Measurements from ENCODE around the gene CNTNAP5.

CNTNAP5 gene

DNA sequence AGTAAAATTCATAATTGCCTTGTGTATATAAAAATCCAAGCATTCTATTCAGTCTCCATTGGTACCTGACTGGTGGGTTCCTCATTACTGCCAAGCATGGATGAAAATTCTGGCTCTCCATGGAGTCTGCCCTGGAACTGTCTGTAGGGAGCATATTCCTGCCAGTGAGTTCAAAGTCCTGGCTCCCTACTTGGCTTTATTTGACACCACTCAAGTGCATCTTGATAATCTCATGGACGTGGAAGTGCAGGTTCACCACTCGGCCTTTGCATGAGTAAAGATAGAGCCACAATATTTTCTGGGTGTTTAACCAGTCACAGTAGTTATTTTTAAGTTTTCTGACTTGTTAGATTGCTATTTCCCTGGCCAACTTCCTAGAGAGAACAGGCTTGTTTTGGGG, 63.5 kb downstream of the CNTNAP5 start:
- H3K4me3 ChIP-seq (ENCODE audit: low read depth, low read length): no peak overlapping the region
- H3K36me3 ChIP-seq: no peaks in the 10 kb centered on the region

DNA sequence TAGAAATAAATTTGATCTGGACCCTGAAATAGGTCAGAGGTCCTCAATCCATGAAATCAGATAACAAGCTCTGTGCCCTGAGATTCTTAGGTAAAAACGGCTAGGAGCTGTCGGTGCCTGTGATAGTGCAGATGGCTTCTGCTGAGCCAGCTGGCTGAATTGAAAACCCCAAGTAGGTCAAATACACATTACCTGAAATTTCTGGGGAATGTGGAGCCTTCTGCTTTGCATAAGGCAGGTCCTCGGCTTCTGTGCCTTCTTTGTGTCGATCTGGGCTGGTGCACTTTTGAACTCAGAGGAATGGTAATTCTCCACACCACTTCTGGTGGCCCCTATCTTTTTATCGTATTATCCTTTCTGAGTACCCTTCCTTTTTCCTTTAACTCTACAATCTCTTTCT, 66.6 kb downstream of the CNTNAP5 start:
- TF ChIP-seq, protein P1, sequence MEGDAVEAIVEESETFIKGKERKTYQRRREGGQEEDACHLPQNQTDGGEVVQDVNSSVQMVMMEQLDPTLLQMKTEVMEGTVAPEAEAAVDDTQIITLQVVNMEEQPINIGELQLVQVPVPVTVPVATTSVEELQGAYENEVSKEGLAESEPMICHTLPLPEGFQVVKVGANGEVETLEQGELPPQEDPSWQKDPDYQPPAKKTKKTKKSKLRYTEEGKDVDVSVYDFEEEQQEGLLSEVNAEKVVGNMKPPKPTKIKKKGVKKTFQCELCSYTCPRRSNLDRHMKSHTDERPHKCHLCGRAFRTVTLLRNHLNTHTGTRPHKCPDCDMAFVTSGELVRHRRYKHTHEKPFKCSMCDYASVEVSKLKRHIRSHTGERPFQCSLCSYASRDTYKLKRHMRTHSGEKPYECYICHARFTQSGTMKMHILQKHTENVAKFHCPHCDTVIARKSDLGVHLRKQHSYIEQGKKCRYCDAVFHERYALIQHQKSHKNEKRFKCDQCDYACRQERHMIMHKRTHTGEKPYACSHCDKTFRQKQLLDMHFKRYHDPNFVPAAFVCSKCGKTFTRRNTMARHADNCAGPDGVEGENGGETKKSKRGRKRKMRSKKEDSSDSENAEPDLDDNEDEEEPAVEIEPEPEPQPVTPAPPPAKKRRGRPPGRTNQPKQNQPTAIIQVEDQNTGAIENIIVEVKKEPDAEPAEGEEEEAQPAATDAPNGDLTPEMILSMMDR (IDR thresholded peaks at IDR 0.05; ENCODE audit: low read depth, low read length): no peak

More for the DNA sequence above, 63.5 kb downstream of the CNTNAP5 start:
- no peak for DNase-seq
- TF ChIP-seq, protein P1 (IDR thresholded peaks at IDR 0.05; ENCODE audit: low read depth, low read length): no peak
- H3K27me3 ChIP-seq (ENCODE audit: insufficient read depth, low read depth, severe bottlenecking): no peaks in the 10 kb centered on the region
- H3K9me3 ChIP-seq (ENCODE audit: severe bottlenecking): no peaks in the 10 kb centered on the region
- H3K27ac ChIP-seq: no peak overlapping the region

DNA sequence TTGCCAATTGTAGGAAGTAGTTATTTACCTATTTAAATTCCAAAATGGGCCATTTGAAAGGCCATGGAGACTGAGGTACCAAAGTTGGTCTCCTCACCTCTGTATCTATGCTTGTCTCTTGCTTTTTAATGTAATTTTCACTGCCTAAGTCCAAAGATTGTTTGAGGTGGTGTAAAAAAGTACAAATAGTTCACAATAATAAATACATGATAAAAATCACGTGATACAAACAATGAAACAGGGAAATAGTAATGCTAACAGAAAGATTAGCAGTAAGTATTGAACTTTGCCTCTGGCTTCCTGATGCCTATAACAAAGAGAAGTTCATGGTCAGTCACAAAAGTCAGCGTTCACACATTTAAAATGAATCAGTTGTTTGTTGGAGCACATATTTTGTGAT, 67.6 kb downstream of the CNTNAP5 start:
- TF ChIP-seq, protein P1 (IDR thresholded peaks at IDR 0.05; ENCODE audit: low read depth, low read length): no peak
- Histone ChIP-seq H3K27ac (no peak overlapping the region), H3K27me3 (ENCODE audit: insufficient read depth, low read depth, severe bottlenecking) (no peaks in the 10 kb centered on the region), H3K4me3 (ENCODE audit: low read depth, low read length) (no peak overlapping the region), H3K36me3 (no peaks in the 10 kb centered on the region), H3K9me3 (ENCODE audit: severe bottlenecking) (no peaks in the 10 kb centered on the region)
- DNase-seq: no peak

More for the DNA sequence above, 66.6 kb downstream of the CNTNAP5 start:
- Histone ChIP-seq H3K4me3 (ENCODE audit: low read depth, low read length) (no peak overlapping the region), H3K9me3 (ENCODE audit: severe bottlenecking) (no peaks in the 10 kb centered on the region), H3K36me3 (no peaks in the 10 kb centered on the region), H3K27ac (no peak overlapping the region), H3K27me3 (ENCODE audit: insufficient read depth, low read depth, severe bottlenecking) (no peaks in the 10 kb centered on the region)
- DNase-seq: no peak

DNA sequence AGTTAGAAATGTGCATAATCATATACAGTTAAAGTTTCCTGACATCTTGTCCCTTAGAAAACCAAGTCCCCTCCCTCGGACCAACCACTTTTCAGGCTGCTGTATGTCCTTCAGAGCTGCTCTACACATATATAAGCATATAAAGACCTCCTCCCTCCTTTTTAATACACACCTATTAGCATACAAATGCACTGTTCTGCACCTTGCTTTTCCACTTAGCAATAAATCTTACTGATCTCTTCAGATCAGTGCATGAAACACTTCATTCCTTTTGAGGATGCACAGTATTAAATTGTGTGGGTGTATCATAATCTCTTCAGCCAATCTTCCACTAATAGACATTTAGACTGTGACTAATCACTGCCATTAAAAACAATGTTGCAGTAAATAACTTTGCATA, 79.8 kb downstream of the CNTNAP5 start:
- TF ChIP-seq, protein P1 (IDR thresholded peaks at IDR 0.05; ENCODE audit: low read depth, low read length): no peak
- no peak for DNase-seq
- no peak overlapping the region for H3K27ac ChIP-seq
- H3K4me3 ChIP-seq (ENCODE audit: low read depth, low read length): no peak overlapping the region
- no peaks in the 10 kb centered on the region for H3K9me3 ChIP-seq (ENCODE audit: severe bottlenecking)
- H3K36me3 ChIP-seq: no peaks in the 10 kb centered on the region
- H3K27me3 ChIP-seq (ENCODE audit: insufficient read depth, low read depth, severe bottlenecking): no peaks in the 10 kb centered on the region

DNA sequence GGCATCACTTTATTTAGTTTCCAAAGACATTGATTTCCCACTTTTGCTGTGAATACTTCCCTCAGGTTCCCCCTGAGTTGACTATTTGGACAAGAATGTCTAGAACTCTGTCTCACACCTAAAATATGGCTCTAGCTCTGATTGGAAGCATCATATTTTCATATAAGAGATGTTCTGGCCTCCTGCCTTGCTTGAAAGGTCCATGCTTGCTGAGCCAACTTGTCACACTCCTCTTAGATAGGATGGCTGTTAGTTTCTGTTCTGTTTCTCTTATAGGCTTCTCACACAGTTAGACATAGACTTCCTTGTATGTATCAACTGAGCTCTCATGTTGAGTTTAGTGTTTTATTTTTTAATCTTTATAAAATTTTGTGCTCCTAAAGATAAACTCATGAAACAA, 87.1 kb downstream of the CNTNAP5 start:
- Histone ChIP-seq H3K4me3 (ENCODE audit: low read depth, low read length) (no peak overlapping the region), H3K36me3 (no peaks in the 10 kb centered on the region), H3K9me3 (ENCODE audit: severe bottlenecking) (no peaks in the 10 kb centered on the region), H3K27ac (no peak overlapping the region), H3K27me3 (ENCODE audit: insufficient read depth, low read depth, severe bottlenecking) (no peaks in the 10 kb centered on the region)
- TF ChIP-seq, protein P1 (IDR thresholded peaks at IDR 0.05; ENCODE audit: low read depth, low read length): no peak
- DNase-seq: no peak

DNA sequence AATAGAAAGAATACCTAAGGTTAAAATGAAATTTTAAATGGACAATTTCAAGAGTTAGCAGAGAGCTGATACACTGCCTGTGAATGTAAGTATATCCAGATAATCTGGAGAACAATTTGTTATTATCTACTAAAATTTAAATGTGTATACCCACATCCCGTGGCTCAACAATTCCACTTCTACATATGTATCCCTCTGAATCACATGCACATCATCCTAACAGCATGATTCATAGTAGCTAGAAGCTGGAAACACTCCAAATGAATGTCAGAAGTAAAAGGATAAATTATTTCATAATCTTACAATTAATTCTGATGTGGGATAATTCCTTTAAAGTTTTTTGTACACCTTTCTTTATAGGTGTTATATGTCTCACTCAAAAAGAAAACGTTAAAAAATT, 87.9 kb downstream of the CNTNAP5 start:
- no peaks in the 10 kb centered on the region for H3K9me3 ChIP-seq (ENCODE audit: severe bottlenecking)
- H3K27me3 ChIP-seq (ENCODE audit: insufficient read depth, low read depth, severe bottlenecking): no peaks in the 10 kb centered on the region
- TF ChIP-seq, protein P1 (IDR thresholded peaks at IDR 0.05; ENCODE audit: low read depth, low read length): no peak
- no peak for DNase-seq
- H3K36me3 ChIP-seq: no peaks in the 10 kb centered on the region
- no peak overlapping the region for H3K27ac ChIP-seq
- H3K4me3 ChIP-seq (ENCODE audit: low read depth, low read length): no peak overlapping the region
